Panc1 (cell line): Measurements from ENCODE around the gene MYO5B. TPM values are rescaled to one million over a fixed set of nuclear protein-coding genes. Genes with fewer than 3 reads are reported as not detected.

Experiments
- ATAC-seq: fragments of 200-7000 bp; cut with Tn5 transposase; 2 replicates; pipeline ENCODE4 v1.9.1; 2020; ENCODE audit warnings: mild to moderate bottlenecking, moderate library complexity
- BruUV-seq: library from RNA; stranded (reverse); fragments of 400-500 nt; replicated peaks from 2 replicates; lab custom pipeline; 2021; lab: Mats Ljungman, UMichigan
- CTCF ChIA-PET: fragments of 300-600 bp; sonication (Branson Sonifier 250); formaldehyde crosslinking; loops from one replicate; lab custom pipeline; 2022; ENCODE audit warnings: antibody characterized with exemption; lab: Charles Lee
- POLR2A ChIA-PET: fragments of 300-600 bp; sonication (Branson Sonifier 250); formaldehyde crosslinking; loops from one replicate; lab custom pipeline; 2022; ENCODE audit warnings: antibody characterized with exemption; lab: Charles Lee
- DNase-seq: peaks from one replicate; pipeline ENCODE4 v3.0.0-alpha.2; 2010; ENCODE audit warnings: low read depth, low spot score
- H3K27ac ChIP-seq: 2 replicates; pipeline ENCODE4 v1.5.1; 2011; ENCODE audit warnings: mild to moderate bottlenecking, low read length, inconsistent platforms
- H3K27me3 ChIP-seq: fragments of 200-500 bp; sonication (Bioruptor generic); 2 replicates; pipeline ENCODE4 v1.6.0; 2014; ENCODE audit warnings: low read length, inconsistent platforms; ENCODE audit not compliant: control insufficient read depth, insufficient read depth
- H3K36me3 ChIP-seq: fragments of 200-500 bp; sonication (Bioruptor generic); 2 replicates; pipeline ENCODE4 v1.5.1; 2014; ENCODE audit warnings: inconsistent platforms, mild to moderate bottlenecking, low read length, moderate library complexity; ENCODE audit not compliant: control insufficient read depth, insufficient read depth
- H3K4me1 ChIP-seq: 2 replicates; pipeline ENCODE4 v1.5.1; 2011; ENCODE audit warnings: inconsistent platforms, mild to moderate bottlenecking, low read length, moderate library complexity; ENCODE audit not compliant: control insufficient read depth, insufficient read depth
- H3K4me3 ChIP-seq, 2 experiments: 2 replicates each; pipeline ENCODE4 v1.5.1; 2011 to 2012; ENCODE audit warnings: low read depth in 2 of 2, low read length in 2 of 2, mild to moderate bottlenecking in 2 of 2, inconsistent platforms in 1 of 2, moderate library complexity in 1 of 2
- H3K9me3 ChIP-seq: fragments of 200-500 bp; sonication (Bioruptor generic); 2 replicates; pipeline ENCODE4 v1.5.1; 2014; ENCODE audit warnings: low read depth, mild to moderate bottlenecking, inconsistent platforms, low read length, moderate library complexity; ENCODE audit not compliant: control insufficient read depth, insufficient read depth
- POLR2AphosphoS5 ChIP-seq: IDR thresholded peaks from 2 replicates; pipeline ENCODE4 v1.6.1; 2012; ENCODE audit warnings: mild to moderate bottlenecking, low read depth, low read length, moderate library complexity
- SIN3A ChIP-seq: IDR thresholded peaks from 2 replicates; pipeline ENCODE4 v1.6.1; 2012; ENCODE audit warnings: low read depth, mild to moderate bottlenecking, low read length, moderate library complexity, borderline replicate concordance; ENCODE audit not compliant: insufficient read depth
- TCF7L2 ChIP-seq: IDR thresholded peaks from 2 replicates; pipeline ENCODE4 v1.6.1; 2011; ENCODE audit warnings: mild to moderate bottlenecking, low read depth, low read length, inconsistent platforms
- in situ Hi-C: cut with HindIII; loops from 2 replicates; pipeline ENCODE4 v1.10.0; 2016; ENCODE audit warnings: low sequenced_read_pairs, low pct_unique_long_range_greater_than_20kb
- intact Hi-C: fragments of 100-400 bp; cut with micrococcal nuclease; formaldehyde crosslinking; loops from one replicate; pipeline ENCODE4 v1.10.0; 2022; ENCODE audit not compliant: unreplicated experiment
- total RNA-seq: library from RNA; stranded (reverse); gene quantifications from one replicate; pipeline ENCODE4 v1.2.1, GENCODE V29; 2021; ENCODE audit not compliant: unreplicated experiment
- TF ChIP-seq, protein P1 (sequence below): fragments of 450-650 bp; IDR thresholded peaks from 2 replicates; pipeline ENCODE4 v1.5.1; 2017; ENCODE audit warnings: mild to moderate bottlenecking
- TF ChIP-seq, protein P2 (sequence below), 2 experiments: IDR thresholded peaks; 2 replicates each; pipeline ENCODE4 v1.6.1; 2011 to 2012; ENCODE audit warnings: low read depth in 2 of 2, control low read depth in 1 of 2, low read length in 1 of 2, mild to moderate bottlenecking in 1 of 2, moderate library complexity in 1 of 2; ENCODE audit not compliant: insufficient read depth in 1 of 2

Gene MYO5B
- total RNA-seq, 1 experiment from 2014 or later = 0.31 TPM

DNA sequence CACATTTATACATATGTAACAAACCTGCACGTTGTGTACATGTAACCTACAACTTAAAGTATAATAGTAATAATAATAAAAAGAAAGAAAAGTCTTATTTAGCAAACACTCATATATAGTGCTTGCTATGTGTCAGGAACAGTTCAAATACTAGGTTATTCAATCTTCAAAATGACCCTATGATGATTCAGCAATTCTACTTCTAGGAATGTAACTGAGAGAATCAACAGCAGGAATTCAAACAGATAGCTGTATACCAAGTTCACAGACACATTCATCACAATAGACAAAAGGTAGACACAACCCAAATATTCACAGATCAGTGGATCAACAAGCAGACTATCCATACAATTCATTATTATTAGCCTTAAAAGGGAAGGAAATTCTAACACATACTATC is 69.5 kb downstream of the MYO5B start:
- intact Hi-C loops = no loop called here

DNA sequence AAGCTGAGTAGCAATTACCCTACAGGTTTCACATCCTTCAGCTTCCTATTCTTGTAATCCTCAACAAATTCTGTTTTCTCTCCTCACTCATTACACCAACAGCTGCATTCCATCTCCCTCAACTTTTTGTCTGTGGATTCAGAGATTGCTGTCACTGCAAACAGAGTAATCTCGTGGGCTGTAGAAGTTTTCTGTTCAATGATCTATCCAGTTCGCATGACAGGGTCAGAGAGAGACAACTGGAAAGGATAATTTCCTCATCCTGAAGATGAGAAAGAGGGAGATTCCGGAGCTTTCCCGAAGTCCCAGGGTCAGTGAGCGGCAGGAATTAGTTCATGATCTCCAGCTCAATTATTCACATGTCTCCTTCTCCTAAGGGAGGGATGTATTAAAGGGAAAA is 75.7 kb downstream of the MYO5B start:
- Histone ChIP-seq H3K36me3 (no peaks in the 10 kb centered on the region), H3K9me3 (no peaks in the 10 kb centered on the region), H3K27ac (no peak overlapping the region), H3K27me3 (no peaks in the 10 kb centered on the region), H3K4me3 (no peak overlapping the region), H3K4me1 (no peaks in the 10 kb centered on the region)
- no TSS peak for BruUV-seq
- DNase-seq (no peak), ATAC-seq (no peak)
- ChIA-PET CTCF (no interaction called here), POLR2A (interaction anchor here (0.6 kb wide), 1 partner anchor 87 kb away, joined by 13 read pairs; no protein-coding TSS in a partner anchor)
- intact Hi-C loops (no loop called here), in situ Hi-C loops (no loop called here)
- TF ChIP-seq, protein P1, sequence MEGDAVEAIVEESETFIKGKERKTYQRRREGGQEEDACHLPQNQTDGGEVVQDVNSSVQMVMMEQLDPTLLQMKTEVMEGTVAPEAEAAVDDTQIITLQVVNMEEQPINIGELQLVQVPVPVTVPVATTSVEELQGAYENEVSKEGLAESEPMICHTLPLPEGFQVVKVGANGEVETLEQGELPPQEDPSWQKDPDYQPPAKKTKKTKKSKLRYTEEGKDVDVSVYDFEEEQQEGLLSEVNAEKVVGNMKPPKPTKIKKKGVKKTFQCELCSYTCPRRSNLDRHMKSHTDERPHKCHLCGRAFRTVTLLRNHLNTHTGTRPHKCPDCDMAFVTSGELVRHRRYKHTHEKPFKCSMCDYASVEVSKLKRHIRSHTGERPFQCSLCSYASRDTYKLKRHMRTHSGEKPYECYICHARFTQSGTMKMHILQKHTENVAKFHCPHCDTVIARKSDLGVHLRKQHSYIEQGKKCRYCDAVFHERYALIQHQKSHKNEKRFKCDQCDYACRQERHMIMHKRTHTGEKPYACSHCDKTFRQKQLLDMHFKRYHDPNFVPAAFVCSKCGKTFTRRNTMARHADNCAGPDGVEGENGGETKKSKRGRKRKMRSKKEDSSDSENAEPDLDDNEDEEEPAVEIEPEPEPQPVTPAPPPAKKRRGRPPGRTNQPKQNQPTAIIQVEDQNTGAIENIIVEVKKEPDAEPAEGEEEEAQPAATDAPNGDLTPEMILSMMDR = no peak
- TF ChIP-seq TCF7L2 = no peak
- TF ChIP-seq SIN3A = no peak

More for the DNA sequence above, 69.5 kb downstream of the MYO5B start:
- Histone ChIP-seq H3K4me3 (no peak overlapping the region), H3K9me3 (no peaks in the 10 kb centered on the region), H3K27me3 (no peaks in the 10 kb centered on the region), H3K27ac (no peak overlapping the region), H3K36me3 (no peaks in the 10 kb centered on the region), H3K4me1 (no peaks in the 10 kb centered on the region)
- DNase-seq (no peak), ATAC-seq (no peak)
- TF ChIP-seq POLR2AphosphoS5 (no peak), TCF7L2 (no peak), SIN3A (no peak)
- TF ChIP-seq, protein P1 = no peak
- TF ChIP-seq, protein P2, sequence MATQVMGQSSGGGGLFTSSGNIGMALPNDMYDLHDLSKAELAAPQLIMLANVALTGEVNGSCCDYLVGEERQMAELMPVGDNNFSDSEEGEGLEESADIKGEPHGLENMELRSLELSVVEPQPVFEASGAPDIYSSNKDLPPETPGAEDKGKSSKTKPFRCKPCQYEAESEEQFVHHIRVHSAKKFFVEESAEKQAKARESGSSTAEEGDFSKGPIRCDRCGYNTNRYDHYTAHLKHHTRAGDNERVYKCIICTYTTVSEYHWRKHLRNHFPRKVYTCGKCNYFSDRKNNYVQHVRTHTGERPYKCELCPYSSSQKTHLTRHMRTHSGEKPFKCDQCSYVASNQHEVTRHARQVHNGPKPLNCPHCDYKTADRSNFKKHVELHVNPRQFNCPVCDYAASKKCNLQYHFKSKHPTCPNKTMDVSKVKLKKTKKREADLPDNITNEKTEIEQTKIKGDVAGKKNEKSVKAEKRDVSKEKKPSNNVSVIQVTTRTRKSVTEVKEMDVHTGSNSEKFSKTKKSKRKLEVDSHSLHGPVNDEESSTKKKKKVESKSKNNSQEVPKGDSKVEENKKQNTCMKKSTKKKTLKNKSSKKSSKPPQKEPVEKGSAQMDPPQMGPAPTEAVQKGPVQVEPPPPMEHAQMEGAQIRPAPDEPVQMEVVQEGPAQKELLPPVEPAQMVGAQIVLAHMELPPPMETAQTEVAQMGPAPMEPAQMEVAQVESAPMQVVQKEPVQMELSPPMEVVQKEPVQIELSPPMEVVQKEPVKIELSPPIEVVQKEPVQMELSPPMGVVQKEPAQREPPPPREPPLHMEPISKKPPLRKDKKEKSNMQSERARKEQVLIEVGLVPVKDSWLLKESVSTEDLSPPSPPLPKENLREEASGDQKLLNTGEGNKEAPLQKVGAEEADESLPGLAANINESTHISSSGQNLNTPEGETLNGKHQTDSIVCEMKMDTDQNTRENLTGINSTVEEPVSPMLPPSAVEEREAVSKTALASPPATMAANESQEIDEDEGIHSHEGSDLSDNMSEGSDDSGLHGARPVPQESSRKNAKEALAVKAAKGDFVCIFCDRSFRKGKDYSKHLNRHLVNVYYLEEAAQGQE (IDR thresholded peaks at IDR 0.05; ENCODE audit: insufficient read depth in 1 of 2, low read depth in 2 of 2, low read length in 1 of 2) = no peak
- ChIA-PET POLR2A (no interaction called here), CTCF (interaction anchor here (0.8 kb wide), 1 partner anchor 37 kb away, joined by 3 read pairs; no protein-coding TSS in a partner anchor)
- BruUV-seq = no TSS peak
- in situ Hi-C loops = no loop called here
